K562 (cell line): ENCODE measurements around the gene FRMD4B. TPM values are rescaled to one million over a fixed set of nuclear protein-coding genes. Genes with fewer than 3 reads are reported as not detected.

Experiments used
- ATAC-seq: fragments of 200-7000 bp; cut with Tn5 transposase; 3 replicates; pipeline ENCODE4 v1.9.1; 2020; ENCODE audit warnings: moderate library complexity
- BruUV-seq: library from RNA; stranded (reverse); fragments of 400-500 nt; replicated peaks from 2 replicates; lab custom pipeline; 2021; lab: Mats Ljungman, UMichigan
- CTCF ChIA-PET: fragments of 300-600 bp; formaldehyde crosslinking; extraction: SDS; loops from one replicate; lab custom pipeline; 2021; ENCODE audit warnings: low intra/inter-chr PET ratio; lab: Yijun Ruan, JAX
- POLR2A ChIA-PET: fragments of 300-600, 350-650 bp; sonication (Branson Sonifier 250); formaldehyde crosslinking; extraction: SDS; loops from one replicate; lab custom pipeline; 2021; ENCODE audit warnings: antibody characterized with exemption, inconsistent platforms; lab: Yijun Ruan, JAX
- DNase-seq, 4 experiments: peaks; one replicate each; pipeline versions ENCODE4 v3.0.0 to v3.0.0-alpha.2; 2011 to 2018; ENCODE audit warnings: low spot score in 3 of 4, mixed read lengths in 3 of 4; ENCODE audit errors: extremely low read depth in 1 of 4
- FAIRE-seq: peaks from 2 replicates; lab custom pipeline; 2011; peaks lifted over from hg19 to GRCh38; lab: Jason Lieb, UNC
- H2AFZ ChIP-seq: 2 replicates; pipeline ENCODE4 v1.6.0; 2011; ENCODE audit warnings: low read depth, low read length, control low read depth, inconsistent platforms
- H3K27ac ChIP-seq: fragments of 200-600 bp; 3 replicates; pipeline ENCODE4 v1.8.0; 2011; ENCODE audit warnings: low read depth, mild to moderate bottlenecking, control low read depth, inconsistent platforms, low read length, moderate library complexity, mixed read lengths; ENCODE audit errors: extremely low read depth
- H3K27me3 ChIP-seq, 2 experiments: fragments of 300-600 bp in 1 of 2; 2 replicates in 1 of 2; 3 replicates in 1 of 2; pipeline versions ENCODE4 v1.6.0 to v1.8.0; 2011; ENCODE audit warnings: inconsistent platforms in 2 of 2, low read length in 2 of 2, mild to moderate bottlenecking in 1 of 2, mixed read lengths in 1 of 2, moderate library complexity in 1 of 2; ENCODE audit not compliant: control insufficient read depth in 2 of 2, insufficient read depth in 2 of 2
- H3K36me3 ChIP-seq: fragments of 300-600 bp; 3 replicates; pipeline ENCODE4 v1.8.0; 2011; ENCODE audit warnings: mild to moderate bottlenecking, low read length, inconsistent platforms; ENCODE audit not compliant: control insufficient read depth, insufficient read depth
- H3K4me1 ChIP-seq, 2 experiments: fragments of 200-600 bp in 1 of 2; replicated peaks in 1 of 2; 2 replicates in 1 of 2; 3 replicates in 1 of 2; pipeline versions ENCODE4 v1.5.1 to v1.8.0; 2011; ENCODE audit warnings: inconsistent platforms in 2 of 2, low read length in 2 of 2, mild to moderate bottlenecking in 1 of 2, mixed read lengths in 1 of 2, moderate library complexity in 1 of 2; ENCODE audit not compliant: control insufficient read depth in 2 of 2, insufficient read depth in 2 of 2
- H3K4me2 ChIP-seq: 2 replicates; pipeline ENCODE4 v1.6.1; 2011; ENCODE audit warnings: low read length, control low read depth, inconsistent platforms, mixed read lengths; ENCODE audit not compliant: insufficient read depth
- H3K4me3 ChIP-seq: fragments of 200-600 bp; sonication (generic), shearing (Covaris generic); 2 replicates; pipeline ENCODE4 v1.5.1; 2016; ENCODE audit warnings: control low read depth, inconsistent platforms
- H3K79me2 ChIP-seq: fragments of 200-600 bp; 3 replicates; pipeline ENCODE4 v1.8.0; 2011; ENCODE audit warnings: low read length, inconsistent platforms; ENCODE audit not compliant: control insufficient read depth, insufficient read depth
- H3K9ac ChIP-seq, 2 experiments: 2 replicates each; pipeline versions ENCODE4 v1.6.0 to v1.6.1; 2011; ENCODE audit warnings: low read depth in 2 of 2, low read length in 2 of 2, control low read depth in 1 of 2, inconsistent platforms in 1 of 2, mild to moderate bottlenecking in 1 of 2, mixed read lengths in 1 of 2; ENCODE audit not compliant: insufficient read depth in 1 of 2
- H3K9me1 ChIP-seq: one replicate; pipeline ENCODE4 v1.6.0; 2011; ENCODE audit warnings: inconsistent platforms, mild to moderate bottlenecking, low read length, moderate library complexity; ENCODE audit not compliant: control insufficient read depth, insufficient read depth
- H3K9me3 ChIP-seq: replicated peaks from 2 replicates; pipeline ENCODE4 v1.5.1; 2011; ENCODE audit warnings: low read depth, low read length, inconsistent platforms; ENCODE audit not compliant: control insufficient read depth, insufficient read depth
- H4K20me1 ChIP-seq: replicated peaks from 2 replicates; pipeline ENCODE4 v1.6.1; 2011; ENCODE audit warnings: low read length, inconsistent platforms, mixed read lengths; ENCODE audit not compliant: control insufficient read depth, insufficient read depth
- ASH1L ChIP-seq: fragments of 450-650 bp; IDR thresholded peaks from 2 replicates; pipeline ENCODE4 v1.6.1; 2018; ENCODE audit warnings: borderline replicate concordance, mild to moderate bottlenecking, low read depth; ENCODE audit not compliant: partially characterized antibody
- BRF1 ChIP-seq: IDR thresholded peaks from 3 replicates; pipeline ENCODE4 v1.6.1; 2011; ENCODE audit warnings: borderline replicate concordance, mild to moderate bottlenecking; ENCODE audit not compliant: insufficient read length; ENCODE audit errors: extremely low read depth
- CEBPG ChIP-seq, 3 experiments: fragments of 200-800 bp in 1 of 3; sonication (Bioruptor generic) in 1 of 3; sonication (generic) in 1 of 3; formaldehyde crosslinking in 1 of 3; IDR thresholded peaks in 2 of 3; conservative IDR thresholded peaks in 1 of 3; 2 replicates each; pipeline versions ENCODE4 v1.6.1 to v1.8.0; 2016 to 2022; ENCODE audit warnings: missing compliant biosample characterization in 2 of 3, missing genetic modification characterization in 2 of 3, mild to moderate bottlenecking in 1 of 3, missing genetic modification reagents in 1 of 3
- KLF6 ChIP-seq: fragments of 250-450 bp; sonication (Bioruptor Pico); IDR thresholded peaks from 2 replicates; pipeline ENCODE4 v1.4.0; 2020; ENCODE audit warnings: mild to moderate bottlenecking, moderate library complexity, borderline replicate concordance
- NR0B1 ChIP-seq: fragments of 450-650 bp; IDR thresholded peaks from one replicate; pipeline ENCODE4 v1.6.1; 2018; ENCODE audit warnings: mild to moderate bottlenecking, moderate library complexity; ENCODE audit not compliant: partially characterized antibody
- SLC30A9 ChIP-seq: fragments of 250-450 bp; sonication (Bioruptor Pico); IDR thresholded peaks from 2 replicates; pipeline ENCODE4 v1.8.0; 2022; ENCODE audit warnings: mild to moderate bottlenecking, moderate library complexity
- SREBF2 ChIP-seq: sonication (generic); formaldehyde crosslinking; IDR thresholded peaks from 2 replicates; pipeline ENCODE4 v1.4.0; 2020; ENCODE audit warnings: mild to moderate bottlenecking, missing genetic modification reagents
- THRAP3 ChIP-seq: fragments of 450-650 bp; IDR thresholded peaks from 2 replicates; pipeline ENCODE4 v1.6.1; 2016; ENCODE audit warnings: mild to moderate bottlenecking, inconsistent platforms, borderline replicate concordance
- ZKSCAN3 ChIP-seq: fragments of 250-450 bp; sonication (Bioruptor Pico); IDR thresholded peaks from 2 replicates; pipeline ENCODE4 v1.4.0; 2020
- ZNF134 ChIP-seq: fragments of 250-450 bp; sonication (Bioruptor Pico); conservative IDR thresholded peaks from 2 replicates; pipeline ENCODE4 v1.4.0; 2020
- ZNF696 ChIP-seq: fragments of 250-450 bp; sonication (Bioruptor Pico); conservative IDR thresholded peaks from 2 replicates; pipeline ENCODE4 v1.4.0; 2020; ENCODE audit warnings: mild to moderate bottlenecking, moderate library complexity
- WGBS: fragments of 100-300 bp; shearing (Covaris generic); methylation state at CpG from one replicate; pipeline ENCODE4 v1.1.6; 2016; ENCODE audit warnings: low coverage, mixed read lengths; ENCODE audit not compliant: insufficient coverage; ENCODE audit errors: missing lambda C conversion rate; 5-methylcytosine and 5-hydroxymethylcytosine counted together
- in situ Hi-C: fragments of 300-500 bp; cut with MboI; formaldehyde crosslinking; loops from 4 replicates; pipeline ENCODE4 v1.15.0; 2018; ENCODE audit warnings: inconsistent platforms, mixed read lengths
- intact Hi-C: fragments of 100-400 bp; cut with micrococcal nuclease; formaldehyde crosslinking; loops from 2 replicates; pipeline ENCODE4 v1.14.2; 2022
- polyA plus RNA-seq, 8 experiments: library from polyadenylated mRNA; depleted of rRNA in 4 of 8; stranded (reverse) in 5 of 8; unstranded in 3 of 8; fragments of >200 nt; fragmentation: Nextera tagmentation in 2 of 8; fragmentation: Illumina TruSeq in 1 of 8; extraction: Ambion mirVana in 2 of 8; extraction: Trizol in 1 of 8; gene quantifications; 2 replicates each; pipeline versions ENCODE4 v1.2.1 to v1.2.3, GENCODE V29; 2011 to 2014; ENCODE audit warnings: inconsistent platforms in 1 of 8, missing spikeins in 1 of 8
- total RNA-seq, 7 experiments: library from RNA; depleted of rRNA in 6 of 7; stranded (reverse); fragments of >200 nt in 6 of 7; fragmentation: Illumina TruSeq in 2 of 7; extraction: Trizol in 2 of 7; gene quantifications; 2 replicates each; pipeline versions ENCODE4 v1.2.1 to v1.2.3, GENCODE V29; 2011 to 2021; ENCODE audit warnings: low replicate concordance in 1 of 7
- TF ChIP-seq, protein P1 (sequence below): fragments of 450-650 bp; formaldehyde crosslinking; IDR thresholded peaks from 2 replicates; pipeline ENCODE4 v1.4.0; 2022; ENCODE audit warnings: missing genetic modification characterization
- TF ChIP-seq, protein P2 (sequence below), 2 experiments: fragments of 450-650 bp in 1 of 2; sonication (generic) in 1 of 2; formaldehyde crosslinking in 1 of 2; IDR thresholded peaks in 1 of 2; conservative IDR thresholded peaks in 1 of 2; 2 replicates each; pipeline versions ENCODE4 v1.6.1 to v1.8.1; 2016 to 2023; ENCODE audit warnings: mild to moderate bottlenecking in 2 of 2, moderate library complexity in 2 of 2, inconsistent platforms in 1 of 2, missing genetic modification reagents in 1 of 2

The FRMD4B gene
- total and polyA plus RNA-seq, 9 of the 15 experiments (the other 6 are each of a cell fraction or from before 2014, with no cell fraction given): 0.03 to 0.09 (median 0.04) TPM; not detected in 3

- Histone ChIP-seq H3K9ac (no peak overlapping the region), H3K27me3 (no peaks in the 10 kb centered on the region; a peak in 1 of 5 replicates), H3K9me3 (no peaks in the 10 kb centered on the region), H3K4me1 (no peaks in the 10 kb centered on the region), H3K36me3 (no peaks in the 10 kb centered on the region), H3K27ac (no peak overlapping the region), H3K79me2 (no peaks in the 10 kb centered on the region), H4K20me1 (no peaks in the 10 kb centered on the region), H2AFZ (no peak overlapping the region), H3K4me2 (no peak overlapping the region), H3K9me1 (no peaks in the 10 kb centered on the region), H3K4me3 (no peak overlapping the region)
- FAIRE-seq (no peak), ATAC-seq (no peak), DNase-seq (no peak)
- WGBS: 0% methylated on average over 4 of the region's 4 CpGs
- intact Hi-C loops (no loop called here), in situ Hi-C loops (no loop called here)
- no peak for TF ChIP-seq BRF1
- no peak for TF ChIP-seq THRAP3
- no peak for TF ChIP-seq ASH1L
- TF ChIP-seq ZNF696 (CRISPR knock-in tag): no peak
- no peak for TF ChIP-seq ZKSCAN3 (CRISPR knock-in tag)
- no peak for TF ChIP-seq SREBF2 (CRISPR knock-in tag)
- TF ChIP-seq, protein P1, sequence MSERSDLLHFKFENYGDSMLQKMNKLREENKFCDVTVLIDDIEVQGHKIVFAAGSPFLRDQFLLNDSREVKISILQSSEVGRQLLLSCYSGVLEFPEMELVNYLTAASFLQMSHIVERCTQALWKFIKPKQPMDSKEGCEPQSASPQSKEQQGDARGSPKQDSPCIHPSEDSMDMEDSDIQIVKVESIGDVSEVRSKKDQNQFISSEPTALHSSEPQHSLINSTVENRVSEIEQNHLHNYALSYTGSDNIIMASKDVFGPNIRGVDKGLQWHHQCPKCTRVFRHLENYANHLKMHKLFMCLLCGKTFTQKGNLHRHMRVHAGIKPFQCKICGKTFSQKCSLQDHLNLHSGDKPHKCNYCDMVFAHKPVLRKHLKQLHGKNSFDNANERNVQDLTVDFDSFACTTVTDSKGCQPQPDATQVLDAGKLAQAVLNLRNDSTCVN (CRISPR knock-in tag): no peak
- TF ChIP-seq, protein P2, sequence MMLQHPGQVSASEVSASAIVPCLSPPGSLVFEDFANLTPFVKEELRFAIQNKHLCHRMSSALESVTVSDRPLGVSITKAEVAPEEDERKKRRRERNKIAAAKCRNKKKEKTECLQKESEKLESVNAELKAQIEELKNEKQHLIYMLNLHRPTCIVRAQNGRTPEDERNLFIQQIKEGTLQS (IDR thresholded peaks at IDR 0.05): no peak
- TF ChIP-seq, protein P2 (CRISPR knock-in tag; conservative IDR thresholded peaks at IDR 0.05): no peak
- no peak for TF ChIP-seq ZNF134 (CRISPR knock-in tag)
- no peak for TF ChIP-seq KLF6 (CRISPR knock-in tag)
- no peak for TF ChIP-seq SLC30A9 (CRISPR knock-in tag)
- no peak for TF ChIP-seq CEBPG (CRISPR knock-in tag; IDR thresholded peaks at IDR 0.05)
- TF ChIP-seq CEBPG (tag; conservative IDR thresholded peaks at IDR 0.05 in 1 of 2, IDR thresholded peaks at IDR 0.05 in 1 of 2): no peak
- TF ChIP-seq NR0B1: no peak
- CTCF ChIA-PET: no interaction called here
- no TSS peak for BruUV-seq
- POLR2A ChIA-PET: no interaction called here
These were observed 63.8 kb downstream of the FRMD4B start for GRCh38 chr3:69322158-69322509.
